ENCODE data around the gene COL2A1.

Gene COL2A1

DNA sequence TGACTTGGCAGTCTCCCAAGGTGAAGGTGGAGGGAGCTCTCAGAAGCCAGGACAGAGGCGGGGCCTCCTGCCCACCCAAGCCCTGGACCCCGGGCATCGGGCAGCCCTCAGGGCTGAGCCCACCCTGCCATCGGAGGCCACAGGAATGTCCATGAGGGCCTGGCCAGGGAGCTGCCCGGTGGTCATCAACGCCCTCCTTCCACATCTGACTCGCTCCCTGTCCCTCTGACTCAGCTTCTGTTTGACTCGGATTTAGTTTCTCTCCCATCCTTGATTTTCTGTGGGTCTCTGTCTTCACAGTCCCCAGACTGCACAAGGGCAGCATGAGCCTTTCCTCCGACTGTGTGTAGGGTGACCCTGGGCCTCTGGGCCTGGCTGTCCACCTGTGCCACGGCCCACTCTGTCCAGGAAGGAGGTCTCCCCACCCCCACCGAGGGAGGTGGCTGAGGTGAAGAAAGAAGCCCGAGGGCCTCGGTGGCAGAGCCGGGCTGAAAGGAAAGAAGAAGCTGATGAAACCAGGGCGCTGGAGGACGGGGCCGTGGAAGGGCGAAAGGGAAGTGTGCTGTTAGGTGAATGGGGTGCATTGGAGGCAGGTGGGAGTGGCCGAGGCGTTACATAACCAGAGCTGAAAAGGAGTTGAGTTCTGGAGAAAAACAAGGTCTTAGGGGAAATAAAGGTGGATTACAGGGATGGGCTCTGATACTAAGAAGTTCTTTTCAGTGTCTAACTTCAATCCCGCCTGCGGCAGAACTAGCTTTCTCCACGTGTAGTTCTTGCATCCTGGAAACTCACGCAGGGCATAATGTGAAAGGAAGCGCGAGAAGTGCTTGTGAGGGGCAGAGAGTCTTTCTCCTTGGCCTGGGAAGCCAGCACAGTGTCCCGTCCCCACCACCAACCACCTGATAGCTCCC is 57.6 kb downstream of the COL2A1 start:
- no peak for DNase-seq (ENCODE audit: low read depth in 2 of 2)

DNA sequence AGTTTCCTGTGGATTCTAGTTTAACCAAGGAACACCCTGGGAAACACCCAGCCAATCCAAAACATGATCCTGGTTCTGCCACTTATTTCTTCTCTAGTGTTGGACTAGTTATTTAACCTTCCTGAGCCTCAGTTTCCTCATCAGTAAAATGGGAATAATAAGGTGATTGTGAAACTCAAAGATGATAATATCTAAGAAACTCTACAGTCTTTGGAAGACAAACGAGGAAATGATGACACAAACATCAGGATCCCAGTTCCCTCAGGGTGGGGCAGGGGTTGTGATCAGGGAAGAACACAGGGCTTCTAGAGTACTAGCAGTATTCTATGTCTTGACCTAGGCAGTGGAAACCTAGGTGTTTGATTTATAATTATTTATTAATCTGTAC is 58.9 kb downstream of the COL2A1 start:
- DNase-seq (ENCODE audit: low read depth in 2 of 2): no peak

DNA sequence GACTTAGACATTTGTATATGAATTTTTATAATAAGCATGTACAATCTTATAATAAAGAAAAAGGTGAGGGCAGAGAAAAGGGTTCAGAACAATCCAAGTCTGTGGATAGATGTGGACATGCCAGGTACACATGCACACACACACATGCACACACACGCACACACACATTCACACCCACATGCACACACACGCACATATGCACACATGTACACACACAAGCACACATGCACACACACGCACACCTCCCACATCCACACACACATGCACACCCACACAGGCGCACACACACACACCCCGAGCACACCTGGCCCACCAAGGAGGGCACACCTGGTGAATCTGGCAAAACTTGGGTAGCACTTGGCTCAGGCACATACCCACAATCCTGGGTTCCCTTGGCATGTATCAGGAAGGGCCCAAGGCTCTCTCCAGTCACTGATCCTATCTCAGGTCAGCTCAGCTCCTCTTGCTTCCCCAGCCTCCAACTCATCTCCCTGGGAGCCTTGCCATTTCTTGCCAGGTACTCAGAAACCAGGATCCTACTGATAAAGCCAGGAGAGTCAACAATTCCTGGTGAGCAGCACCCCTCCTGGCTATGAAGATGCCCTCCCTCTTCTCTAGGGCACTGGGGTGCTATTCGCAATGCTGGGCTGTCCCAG is 59.5 kb downstream of the COL2A1 start:
- no peak for DNase-seq (ENCODE audit: low read depth in 2 of 2)

DNA sequence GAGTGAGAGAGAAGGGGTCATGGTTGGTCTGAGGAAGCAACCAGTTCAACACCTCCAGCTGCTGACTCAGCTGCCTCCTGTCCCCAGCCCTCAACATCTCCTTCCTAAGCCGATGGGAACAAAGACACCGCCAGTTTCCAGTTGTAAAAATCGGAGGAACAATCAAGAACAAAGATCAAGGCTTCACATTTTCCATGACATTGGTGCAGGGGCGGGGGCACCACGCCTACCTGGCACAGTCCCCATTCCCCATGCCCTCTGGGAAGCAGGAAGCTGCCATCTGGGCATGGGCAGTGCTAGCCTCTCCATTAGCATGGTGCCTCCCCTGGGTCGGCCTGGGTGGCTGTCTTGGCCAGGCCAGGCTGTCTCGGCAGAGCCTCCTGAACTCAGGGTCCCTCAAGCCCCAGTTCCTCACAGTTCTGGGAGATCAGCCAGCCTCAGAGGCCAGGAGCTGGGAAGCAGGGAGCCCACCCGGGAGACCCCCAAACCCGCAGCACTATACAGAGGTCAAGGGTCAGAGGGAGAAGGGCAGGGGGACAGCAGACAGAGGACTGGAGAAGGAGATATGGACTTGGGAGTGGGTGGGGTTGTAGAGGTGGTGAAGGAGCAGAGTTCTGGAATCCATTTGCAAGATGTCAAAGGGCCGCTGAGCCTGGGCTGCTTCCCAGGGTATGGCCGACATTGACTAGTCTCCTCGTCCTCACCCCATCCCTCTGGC is 60.5 kb downstream of the COL2A1 start:
- no peak for DNase-seq (ENCODE audit: low read depth in 2 of 2)

DNA sequence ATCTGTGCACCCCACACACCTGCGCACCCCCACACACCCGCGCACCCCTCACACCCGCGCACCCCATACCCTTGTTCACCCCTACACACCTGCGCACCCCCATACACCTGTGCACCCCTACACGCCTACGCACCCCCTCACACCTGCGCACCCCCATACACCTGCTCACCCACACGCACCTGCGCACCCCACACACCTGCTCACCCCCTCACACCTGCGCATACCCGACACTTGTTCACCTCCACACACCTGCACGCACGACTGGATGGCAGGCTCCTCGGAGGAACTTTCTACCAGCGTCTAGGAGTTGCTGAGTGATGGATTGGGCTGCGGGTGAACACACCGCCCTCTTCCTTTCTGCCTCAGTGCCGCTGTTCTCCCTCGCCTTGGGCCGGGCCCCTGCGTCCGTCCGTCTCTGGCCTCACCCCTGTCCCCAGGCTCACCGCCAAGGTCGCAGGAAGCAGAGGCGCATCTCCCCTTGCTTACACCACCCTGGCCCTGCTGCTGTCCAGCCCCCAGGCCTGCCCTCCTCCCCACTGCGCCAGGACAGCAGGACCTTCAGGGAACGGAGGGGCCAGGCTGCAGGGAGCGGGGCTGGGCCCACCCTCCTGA is 61.6 kb downstream of the COL2A1 start:
- DNase-seq (ENCODE audit: low read depth in 2 of 2): no peak

DNA sequence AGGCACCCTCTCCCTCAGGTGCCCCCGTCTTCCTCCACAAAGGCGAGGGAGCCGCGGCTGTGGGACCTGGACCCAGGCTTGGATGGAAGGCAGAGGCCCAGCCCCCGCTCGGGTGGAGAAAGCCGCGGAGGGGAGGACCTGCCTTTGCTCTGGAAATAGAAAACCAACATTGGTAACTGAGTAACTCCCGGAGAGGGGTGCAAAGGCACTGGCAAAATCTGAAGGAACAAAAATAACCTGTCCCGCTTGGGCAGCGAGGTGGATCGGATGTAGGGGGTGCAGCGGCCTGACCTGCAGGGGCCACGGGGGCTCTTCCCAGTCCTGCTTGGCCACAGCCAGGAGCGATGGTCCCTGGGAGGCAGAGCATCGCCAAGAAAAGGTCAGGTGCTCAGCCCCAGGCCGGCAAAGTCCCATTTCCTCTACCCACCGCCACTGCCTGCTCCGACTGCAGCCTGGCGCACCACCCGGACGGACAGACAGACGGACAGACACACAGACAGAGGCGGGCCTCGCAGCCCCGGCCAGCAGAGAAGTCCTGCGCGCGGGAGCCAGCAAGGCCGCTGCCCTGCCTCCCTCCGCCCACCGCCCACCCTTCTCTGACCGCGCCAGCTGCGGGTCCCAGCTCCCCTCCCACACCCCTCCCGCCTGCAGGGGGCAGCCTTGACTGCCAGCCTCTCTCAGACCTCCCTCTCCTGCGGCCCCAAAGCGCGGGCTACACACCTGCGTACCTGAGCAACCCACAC is 62.2 kb downstream of the COL2A1 start:
- peak in 1 of 2 experiments; percentile 49 for DNase-seq (ENCODE audit: low read depth in 2 of 2)

DNA sequence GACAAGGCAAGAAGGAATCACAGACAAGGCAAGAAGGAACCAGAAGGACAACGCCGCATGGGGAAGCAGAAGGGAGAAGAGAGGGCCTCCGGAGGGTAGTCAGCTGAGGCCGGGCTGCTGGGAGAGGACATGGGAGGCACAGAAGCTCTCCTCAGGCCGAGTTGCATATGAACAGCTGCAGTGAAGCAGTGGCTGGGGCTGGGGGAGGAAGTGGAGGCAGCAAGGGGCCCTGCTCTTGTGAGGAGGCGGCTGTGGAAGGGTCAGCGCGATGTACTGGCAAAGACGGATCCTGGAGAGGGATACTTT is 62.8 kb downstream of the COL2A1 start:
- no peak for DNase-seq (ENCODE audit: low read depth in 2 of 2)

DNA sequence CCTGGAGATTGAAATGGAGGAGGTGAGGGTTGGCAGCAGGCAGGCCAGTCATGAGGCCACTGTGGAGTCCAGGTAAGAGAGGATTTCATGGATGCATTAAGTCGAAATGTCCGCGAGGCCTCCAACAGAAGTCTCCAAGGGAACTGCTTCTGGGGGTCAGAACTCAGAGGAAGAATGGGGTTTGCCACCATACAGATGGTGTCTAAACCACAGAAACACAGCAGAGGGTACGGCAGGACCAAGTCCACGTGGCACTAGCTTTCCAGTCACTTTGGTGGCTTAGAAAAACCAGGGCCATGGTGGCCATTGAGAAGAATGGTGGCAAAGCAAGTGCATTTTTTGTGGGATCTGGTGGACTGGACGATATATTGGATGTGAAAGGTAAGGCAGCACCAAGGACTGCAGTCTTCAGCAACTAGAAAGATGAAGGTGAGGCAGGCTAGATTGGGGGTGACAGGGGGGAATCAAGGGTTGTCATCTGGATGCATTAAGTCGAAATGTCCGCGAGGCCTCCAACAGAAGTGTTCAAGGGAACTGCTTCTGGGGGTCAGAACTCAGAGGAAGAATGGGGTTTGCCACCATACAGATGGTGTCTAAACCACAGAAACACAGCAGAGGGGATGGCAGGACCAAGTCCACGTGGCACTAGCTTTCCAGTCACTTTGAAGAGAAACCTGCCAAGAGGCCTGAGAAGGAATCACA is 63.4 kb downstream of the COL2A1 start:
- DNase-seq (ENCODE audit: low read depth in 2 of 2): no peak

DNA sequence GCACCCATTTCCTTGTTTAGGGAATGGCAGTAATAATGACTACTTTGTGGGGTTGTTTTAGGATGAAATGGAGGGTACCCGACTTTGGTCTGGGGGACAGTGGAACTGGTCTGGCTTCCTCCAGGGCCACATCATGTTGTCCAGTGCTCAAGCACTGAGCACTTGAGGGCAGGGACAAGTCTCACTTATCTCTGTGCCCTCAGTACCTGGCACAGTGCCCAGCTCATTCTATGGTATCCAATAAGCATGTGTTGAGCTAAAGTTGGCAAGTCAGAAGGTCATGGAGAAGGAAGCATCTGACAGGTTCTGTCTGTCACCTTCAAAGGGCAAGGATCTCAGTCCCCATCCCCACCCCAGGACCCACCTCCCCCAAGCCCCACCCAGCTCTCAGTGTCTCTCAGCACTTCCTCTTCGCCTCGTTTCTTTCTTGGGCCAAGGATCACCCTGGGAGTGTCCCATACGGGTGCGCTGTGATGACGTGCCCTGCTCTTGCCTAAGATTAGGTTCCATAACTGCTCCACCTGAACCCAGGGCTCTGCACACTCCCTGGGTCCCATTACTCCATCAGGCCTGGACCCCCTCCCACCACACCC is 65.2 kb downstream of the COL2A1 start:
- no peak for DNase-seq (ENCODE audit: low read depth in 2 of 2)

DNA sequence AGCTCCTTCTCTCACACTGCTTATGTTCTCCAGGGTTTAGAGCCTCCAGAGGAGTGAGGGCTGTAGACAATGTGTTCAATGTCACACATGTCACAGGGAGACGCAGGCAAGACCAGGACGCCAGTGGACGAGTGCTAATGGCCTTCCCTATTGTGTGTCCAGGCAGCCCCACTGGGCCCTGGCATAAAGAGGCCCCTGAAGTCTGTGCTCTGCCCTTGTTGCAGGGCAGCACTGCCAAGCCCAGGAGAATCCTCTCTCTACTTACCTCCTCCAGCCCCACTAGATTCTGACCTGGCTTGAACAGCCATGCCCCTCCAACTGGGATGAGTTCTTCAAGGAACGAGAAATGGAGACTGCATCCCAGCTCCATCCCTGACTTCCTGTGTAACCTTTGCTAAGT is 65.7 kb downstream of the COL2A1 start:
- DNase-seq (ENCODE audit: low read depth in 2 of 2): no peak

DNA sequence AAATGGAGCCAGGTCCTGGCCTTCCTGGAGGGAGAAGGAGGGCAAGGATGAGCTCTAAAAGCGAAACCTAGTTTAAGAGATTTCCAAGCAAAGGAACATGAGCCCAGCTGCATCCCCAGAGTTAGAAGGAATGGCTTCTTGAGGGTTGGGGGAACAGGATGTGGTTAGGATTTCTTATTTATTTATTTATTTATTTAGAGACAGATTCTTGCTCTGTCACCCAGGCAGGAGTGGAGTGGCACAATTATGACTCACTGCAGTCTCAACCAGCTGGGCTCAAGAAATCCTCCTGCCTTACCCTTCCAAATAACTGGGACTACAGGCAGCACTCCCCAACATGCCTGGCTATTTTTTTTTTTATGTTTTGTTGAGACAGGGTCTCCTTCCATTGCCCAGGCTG is 66.2 kb downstream of the COL2A1 start:
- DNase-seq (ENCODE audit: low read depth in 2 of 2): no peak

DNA sequence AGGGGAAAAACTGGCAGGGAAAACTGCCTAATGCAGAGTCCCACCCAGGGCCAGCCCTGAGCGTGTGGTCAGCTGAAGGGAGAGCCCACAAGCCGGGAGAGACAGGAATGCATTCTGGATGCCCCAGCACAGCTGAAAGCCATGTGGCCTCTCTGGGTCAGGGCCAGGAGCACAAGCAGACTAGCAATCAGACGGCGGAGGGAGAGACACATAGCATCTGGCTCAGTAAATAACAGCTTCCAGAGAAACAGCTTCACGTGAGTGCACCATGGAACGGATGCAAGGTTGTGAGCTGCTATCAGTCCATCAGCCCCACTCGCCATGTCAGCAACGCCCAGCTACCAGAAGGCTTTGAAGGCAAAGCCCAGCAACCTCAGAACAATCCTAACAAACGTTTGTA is 69.1 kb downstream of the COL2A1 start:
- DNase-seq (ENCODE audit: low read depth in 2 of 2): no peak

DNA sequence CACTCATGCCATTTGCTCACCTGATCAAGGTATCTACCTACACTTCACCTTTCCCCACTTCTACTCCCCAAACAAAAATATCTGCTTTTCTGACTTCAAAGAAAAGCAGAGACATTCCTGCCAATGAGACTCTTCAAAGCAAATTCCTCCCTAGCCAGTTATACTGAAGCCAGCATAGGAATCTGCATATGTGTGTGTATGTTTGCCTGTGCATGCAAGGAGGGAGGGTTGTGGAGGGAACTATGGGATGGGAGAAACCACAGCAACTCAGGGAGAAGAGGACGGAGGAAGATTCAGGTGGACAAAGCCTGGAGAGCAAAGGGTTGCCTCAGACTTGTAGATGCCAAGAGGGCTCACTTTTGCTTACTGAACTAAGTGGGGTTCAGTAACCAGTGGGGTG is 73.1 kb downstream of the COL2A1 start:
- DNase-seq (ENCODE audit: low read depth in 2 of 2): no peak

DNA sequence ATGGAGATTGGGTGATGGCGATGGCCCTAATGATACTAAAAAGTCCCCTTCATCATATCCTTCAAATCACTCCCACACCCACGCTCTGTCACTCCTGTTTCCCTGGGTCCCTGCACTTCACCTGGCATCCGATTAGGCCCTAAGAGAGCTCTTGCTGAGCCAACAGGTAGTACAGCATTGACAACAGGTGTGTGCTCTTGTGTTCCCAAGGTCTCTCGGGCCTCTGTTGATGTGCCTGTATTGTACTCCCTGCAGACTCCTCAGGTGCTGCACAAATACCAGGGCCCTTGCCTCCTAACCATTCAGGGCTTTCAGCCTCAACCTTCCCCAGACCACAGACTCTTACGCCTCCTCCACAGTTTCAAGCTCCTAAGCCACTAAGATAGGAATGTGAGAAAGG is 73.6 kb downstream of the COL2A1 start:
- no peak for DNase-seq (ENCODE audit: low read depth in 2 of 2)

DNA sequence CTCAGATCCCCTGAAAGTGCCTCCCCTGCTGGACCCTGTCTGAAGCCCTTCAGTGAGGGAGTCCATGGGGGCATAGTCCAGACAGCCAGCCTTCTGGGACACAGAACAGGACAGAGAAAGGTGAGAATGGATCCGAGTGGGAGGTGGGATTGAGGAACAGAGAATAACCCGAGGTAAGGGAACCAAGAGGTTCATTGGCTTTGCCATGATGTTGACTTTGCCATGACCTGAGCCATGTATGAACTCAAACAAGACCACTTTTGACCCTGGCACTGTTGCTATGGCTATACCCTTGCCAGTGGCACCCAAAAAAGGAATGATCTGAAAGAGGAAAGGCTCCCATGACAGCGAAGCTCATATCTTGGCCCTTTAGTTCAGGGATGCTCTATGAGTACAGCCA is 76.9 kb downstream of the COL2A1 start:
- no peak for DNase-seq (ENCODE audit: low read depth in 2 of 2)

Data from stimulated activated CD4-positive, alpha-beta T cell treated with anti-CD3 and anti-CD28 coated beads, Interleukin-12 subunit alpha, Interleukin-12 subunit beta, amount 100 ng/mL, for 24 hours (primary cell).